Measurements from ENCODE around the gene NAXE.

DNA sequence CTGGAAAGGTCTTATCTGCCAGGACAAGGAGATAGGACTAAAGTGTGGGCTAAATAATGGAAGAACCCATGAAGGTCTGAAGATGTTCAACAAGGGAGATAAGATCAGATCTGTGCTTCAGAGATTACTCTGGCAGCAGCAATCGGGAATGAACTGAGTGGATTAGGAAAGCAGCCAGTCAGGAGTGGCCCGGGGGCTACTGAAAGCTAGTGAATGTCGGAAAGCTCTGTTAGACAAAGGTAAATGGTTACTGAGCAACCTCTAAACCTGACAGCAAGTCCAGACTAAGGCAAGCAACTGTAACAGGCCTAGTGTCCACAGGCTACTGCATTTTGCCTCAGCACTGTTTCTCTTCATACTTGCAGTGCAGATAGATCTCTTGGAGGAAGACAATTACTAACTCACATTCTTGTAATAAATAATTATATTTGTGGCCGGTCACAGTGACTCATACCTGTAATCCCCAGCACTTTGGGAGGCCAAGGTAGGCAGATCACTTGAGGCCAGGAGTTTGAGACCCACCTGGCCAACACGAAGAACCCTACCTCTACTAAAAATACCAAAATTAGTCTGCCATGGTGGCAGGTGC, 31.7 kb upstream of the NAXE start:
- TF ChIP-seq, protein P1, sequence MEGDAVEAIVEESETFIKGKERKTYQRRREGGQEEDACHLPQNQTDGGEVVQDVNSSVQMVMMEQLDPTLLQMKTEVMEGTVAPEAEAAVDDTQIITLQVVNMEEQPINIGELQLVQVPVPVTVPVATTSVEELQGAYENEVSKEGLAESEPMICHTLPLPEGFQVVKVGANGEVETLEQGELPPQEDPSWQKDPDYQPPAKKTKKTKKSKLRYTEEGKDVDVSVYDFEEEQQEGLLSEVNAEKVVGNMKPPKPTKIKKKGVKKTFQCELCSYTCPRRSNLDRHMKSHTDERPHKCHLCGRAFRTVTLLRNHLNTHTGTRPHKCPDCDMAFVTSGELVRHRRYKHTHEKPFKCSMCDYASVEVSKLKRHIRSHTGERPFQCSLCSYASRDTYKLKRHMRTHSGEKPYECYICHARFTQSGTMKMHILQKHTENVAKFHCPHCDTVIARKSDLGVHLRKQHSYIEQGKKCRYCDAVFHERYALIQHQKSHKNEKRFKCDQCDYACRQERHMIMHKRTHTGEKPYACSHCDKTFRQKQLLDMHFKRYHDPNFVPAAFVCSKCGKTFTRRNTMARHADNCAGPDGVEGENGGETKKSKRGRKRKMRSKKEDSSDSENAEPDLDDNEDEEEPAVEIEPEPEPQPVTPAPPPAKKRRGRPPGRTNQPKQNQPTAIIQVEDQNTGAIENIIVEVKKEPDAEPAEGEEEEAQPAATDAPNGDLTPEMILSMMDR (conservative IDR thresholded peaks at IDR 0.05; ENCODE audit: low read depth, low read length): no peak
- no peak for TF ChIP-seq EZH2phosphoT487 (IDR thresholded peaks at IDR 0.05; ENCODE audit: borderline replicate concordance, low read length)

Measured in PC-3 (cell line).